Activated CD8-positive, alpha-beta memory T cell treated with anti-CD3 and anti-CD28 coated beads, Interleukin-2, amount 50 U/mL, for 4 hours (primary cell): ENCODE data around the gene ZDHHC16.
"Not testable (repeated sequence)": the region's sequence is repeated elsewhere in the genome, so short reads cannot be mapped to it uniquely, and the experiment has no call there.

ENCODE experiments used
- DNase-seq: peaks from one replicate; pipeline ENCODE4 v3.0.0-alpha.2; 2020

Gene ZDHHC16

GRCh38 chr10:97435211-97435610 lies 10.8 kb upstream of the ZDHHC16 start:
- DNase-seq: no peak

- no peak for DNase-seq
Observed at GRCh38 chr10:97442277-97442676, 3.7 kb upstream of the ZDHHC16 start.

- no peak for DNase-seq
Observed at GRCh38 chr10:97444212-97444611, 1.8 kb upstream of the ZDHHC16 start.

GRCh38 chr10:97445357-97445721 lies 636 bp upstream of the ZDHHC16 start:
- no peak for DNase-seq

- DNase-seq: no peak
Observed at GRCh38 chr10:97450828-97451227, 4.9 kb downstream of the ZDHHC16 start.

GRCh38 chr10:97451605-97452004 lies 5.6 kb downstream of the ZDHHC16 start:
- DNase-seq: no peak

GRCh38 chr10:97452352-97452751 lies 6.4 kb downstream of the ZDHHC16 start:
- DNase-seq: no peak

GRCh38 chr10:97454330-97455036 lies 8.5 kb downstream of the ZDHHC16 start:
- DNase-seq: peak; percentile 38

- no peak for DNase-seq
Observed at GRCh38 chr10:97456034-97456685, 10.2 kb downstream of the ZDHHC16 start.

- DNase-seq: no peak
Observed at GRCh38 chr10:97456686-97457065, 10.7 kb downstream of the ZDHHC16 start.

GRCh38 chr10:97459111-97459510 lies 13.1 kb downstream of the ZDHHC16 start:
- DNase-seq: no peak

GRCh38 chr10:97459933-97460332 lies 14.0 kb downstream of the ZDHHC16 start:
- DNase-seq: no peak

- no peak for DNase-seq
Observed at GRCh38 chr10:97462309-97462708, 16.3 kb downstream of the ZDHHC16 start.

GRCh38 chr10:97463363-97464132 lies 17.6 kb downstream of the ZDHHC16 start:
- DNase-seq: peak; percentile 30

- DNase-seq: no peak
Observed at GRCh38 chr10:97464226-97464625, 18.3 kb downstream of the ZDHHC16 start.

- no peak for DNase-seq
Observed at GRCh38 chr10:97465982-97466381, 20.0 kb downstream of the ZDHHC16 start.

- DNase-seq: no peak
Observed at GRCh38 chr10:97466755-97467154, 20.8 kb downstream of the ZDHHC16 start.

- DNase-seq: no peak
Observed at GRCh38 chr10:97468162-97468561, 22.2 kb downstream of the ZDHHC16 start.

GRCh38 chr10:97468781-97469180 lies 22.8 kb downstream of the ZDHHC16 start:
- not testable (repeated sequence) for DNase-seq

GRCh38 chr10:97474918-97475317 lies 28.9 kb downstream of the ZDHHC16 start:
- no peak for DNase-seq

GRCh38 chr10:97475936-97476594 lies 30.1 kb downstream of the ZDHHC16 start:
- no peak for DNase-seq

- not testable (repeated sequence) for DNase-seq
Observed at GRCh38 chr10:97479410-97479809, 33.4 kb downstream of the ZDHHC16 start.

GRCh38 chr10:97479939-97480338 lies 34.0 kb downstream of the ZDHHC16 start:
- DNase-seq: no peak
